GM19455 (cell line): Measurements from ENCODE around the gene TEKT2.

ENCODE experiments used
- ATAC-seq: cut with Tn5 transposase; IDR thresholded peaks from one replicate; pipeline ENCODE4 v1.9.1; 2021; ENCODE audit not compliant: unreplicated experiment

Gene TEKT2

GRCh38 chr1:36101546-36101945, 17.7 kb downstream of the TEKT2 start:
- ATAC-seq = no peak

DNA sequence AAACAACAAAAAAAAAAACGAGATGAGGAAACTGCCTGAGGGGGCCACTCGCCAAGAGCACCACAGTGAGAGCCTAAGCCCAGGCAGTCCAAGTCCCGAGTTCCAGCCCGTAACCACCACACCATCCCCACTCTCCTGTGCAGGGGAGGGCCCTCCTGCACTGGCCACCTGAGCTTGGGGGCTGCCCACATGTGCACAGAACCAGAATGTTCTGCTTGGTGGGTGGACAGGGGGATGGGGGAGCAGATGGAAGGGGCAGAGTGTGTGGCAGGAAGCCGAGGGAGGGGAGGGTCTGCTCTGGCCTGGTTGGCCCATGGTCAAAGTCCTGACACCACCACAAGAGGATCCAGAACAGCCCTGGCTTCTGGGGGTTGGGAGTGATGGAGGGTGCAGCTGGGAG, 22.4 kb downstream of the TEKT2 start:
- ATAC-seq = no peak

DNA sequence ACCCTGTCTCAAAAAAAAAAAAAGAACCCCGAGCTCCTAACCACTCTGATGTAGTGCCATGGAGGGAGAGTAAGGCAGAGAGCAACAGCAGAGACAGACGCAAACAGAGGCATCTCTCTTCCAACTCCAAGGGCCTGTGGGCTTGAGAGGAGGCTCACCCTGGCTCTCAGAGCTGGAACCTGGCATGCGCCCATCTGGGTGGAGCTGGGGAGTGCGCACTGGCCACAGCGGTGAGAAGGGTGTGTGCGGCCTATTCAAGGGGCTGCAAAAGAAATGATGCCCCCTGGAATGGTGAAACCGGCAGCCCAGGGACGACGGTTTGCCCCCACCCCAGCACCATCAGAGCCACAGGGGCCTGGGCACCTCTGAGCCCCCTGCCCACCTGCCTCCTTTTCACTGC, 23.5 kb downstream of the TEKT2 start:
- ATAC-seq = no peak

DNA sequence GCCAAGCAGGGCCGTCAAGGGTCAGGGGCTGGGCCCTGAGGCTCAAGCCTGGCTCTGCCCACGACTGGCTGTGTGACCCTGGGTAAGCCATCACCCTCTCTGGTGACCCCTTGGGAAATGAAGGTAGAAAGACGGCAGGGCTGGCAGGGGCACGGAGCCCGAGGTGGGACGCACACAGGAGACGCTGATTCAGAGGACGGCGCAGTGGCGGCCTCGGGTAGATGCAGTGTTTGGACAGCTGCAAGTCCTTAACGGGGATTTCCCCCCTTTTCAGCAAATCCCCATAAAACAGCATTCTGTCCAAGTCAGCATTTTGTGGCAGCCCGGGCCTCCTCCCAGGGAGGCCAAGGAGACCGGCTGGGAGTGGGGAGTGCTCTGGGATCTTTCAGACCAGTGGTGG, 24.4 kb downstream of the TEKT2 start:
- ATAC-seq = no peak

- ATAC-seq = no peak
Measured at GRCh38 chr1:36109041-36109679, 25.3 kb downstream of the TEKT2 start.

- no peak for ATAC-seq
Measured at GRCh38 chr1:36111151-36111550, 27.3 kb downstream of the TEKT2 start.

GRCh38 chr1:36112823-36113222, 28.9 kb downstream of the TEKT2 start:
- no peak for ATAC-seq

DNA sequence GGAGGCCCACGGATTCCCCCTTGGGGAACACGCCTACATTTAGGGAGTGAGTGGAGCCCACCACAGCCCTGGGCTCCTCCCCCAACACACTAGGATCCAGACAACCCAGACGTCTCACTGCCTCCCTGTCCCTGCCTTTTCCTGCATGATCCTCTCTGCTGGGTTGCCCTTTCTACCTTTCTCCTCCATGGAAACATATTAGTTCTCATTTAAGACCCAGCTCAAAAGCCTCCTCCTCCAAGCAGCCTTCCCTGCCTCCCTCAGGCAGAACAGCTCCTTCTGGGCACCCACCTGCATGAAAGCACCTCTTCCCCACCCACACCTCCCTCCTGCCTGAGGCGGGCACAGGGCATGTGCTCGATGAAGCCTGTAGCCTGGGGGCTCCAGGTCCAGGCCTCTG, 30.5 kb downstream of the TEKT2 start:
- no peak for ATAC-seq

DNA sequence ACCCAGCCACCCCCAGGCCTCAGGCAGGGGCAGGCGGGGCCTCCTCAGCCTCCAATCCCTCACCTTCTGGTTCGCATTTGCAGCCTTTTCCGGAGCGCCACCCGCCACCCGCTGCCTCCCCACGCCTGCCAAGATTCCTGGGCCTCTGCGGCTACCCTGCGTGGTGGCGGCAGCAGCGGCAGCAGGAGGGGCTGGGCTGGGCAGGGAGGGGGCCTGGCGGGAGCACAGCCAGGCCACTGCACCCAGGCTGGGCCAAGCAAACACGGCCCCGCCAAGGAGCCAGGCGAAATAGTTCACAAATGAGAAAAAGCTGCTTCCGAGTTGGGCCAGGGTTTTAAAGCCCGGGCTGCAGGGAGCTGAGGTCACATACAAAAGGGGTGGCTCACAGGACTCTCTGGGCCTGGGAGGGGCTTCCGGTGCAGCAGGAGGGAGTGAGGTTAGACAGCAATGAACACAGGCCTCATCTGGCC, 31.3 kb downstream of the TEKT2 start:
- ATAC-seq = no peak

- no peak for ATAC-seq
Measured at GRCh38 chr1:36115931-36116330, 32.0 kb downstream of the TEKT2 start.

DNA sequence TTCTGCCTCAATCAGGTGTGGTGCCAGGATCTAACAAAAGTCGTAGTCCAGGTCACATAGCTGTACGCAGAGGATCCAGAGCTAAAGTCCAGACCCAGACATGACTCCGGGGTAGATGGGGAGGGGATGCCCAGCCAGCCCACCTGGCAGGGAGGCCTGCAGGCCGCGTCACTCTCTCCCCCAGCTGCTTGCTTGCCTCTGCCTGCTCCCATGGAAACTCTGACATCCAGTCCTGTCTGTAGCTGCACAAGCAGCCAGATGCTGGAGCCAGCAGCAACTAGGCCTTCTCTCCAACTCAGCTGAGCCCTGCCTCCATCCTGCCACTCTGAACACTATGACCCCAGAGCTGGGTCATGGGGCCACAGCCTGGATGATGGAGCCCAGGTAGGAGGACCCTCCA, 33.0 kb downstream of the TEKT2 start:
- no peak for ATAC-seq

DNA sequence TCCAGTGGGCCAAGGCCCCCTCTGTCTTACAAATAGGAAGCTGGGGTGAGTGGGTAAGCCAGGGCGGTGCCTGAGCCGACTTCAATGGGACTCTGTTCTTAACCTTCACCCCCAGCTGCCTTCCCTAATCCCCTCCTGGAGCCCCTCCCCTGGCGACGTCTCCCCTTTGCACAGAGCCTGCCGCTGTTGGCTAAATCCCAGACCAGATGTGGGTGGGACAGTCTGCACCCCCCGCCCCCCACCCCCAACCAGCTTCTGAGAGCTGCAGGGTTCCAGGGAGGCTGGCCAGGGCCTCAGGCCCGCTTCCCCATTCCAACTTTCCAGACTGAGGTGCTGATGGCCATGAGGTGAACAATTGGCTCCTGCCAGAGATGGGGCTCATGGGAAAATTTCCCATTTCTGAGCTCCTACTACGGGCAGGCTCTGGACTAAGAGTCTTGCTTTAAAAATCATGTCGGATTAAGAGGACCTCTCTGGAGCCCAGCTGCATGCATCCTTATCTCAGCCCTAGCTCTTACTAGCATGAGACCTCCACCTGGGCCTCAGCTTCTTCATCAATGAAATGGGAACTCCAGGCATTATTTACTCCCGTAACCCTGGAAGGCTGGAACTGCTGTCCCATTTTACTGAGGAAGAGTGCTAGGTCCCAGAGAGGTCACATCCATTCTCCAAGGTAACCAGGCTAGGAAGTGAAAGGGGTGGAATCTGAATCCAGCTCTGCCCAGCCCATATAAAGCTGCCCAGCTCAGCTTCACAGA, 34.7 kb downstream of the TEKT2 start:
- no peak for ATAC-seq

DNA sequence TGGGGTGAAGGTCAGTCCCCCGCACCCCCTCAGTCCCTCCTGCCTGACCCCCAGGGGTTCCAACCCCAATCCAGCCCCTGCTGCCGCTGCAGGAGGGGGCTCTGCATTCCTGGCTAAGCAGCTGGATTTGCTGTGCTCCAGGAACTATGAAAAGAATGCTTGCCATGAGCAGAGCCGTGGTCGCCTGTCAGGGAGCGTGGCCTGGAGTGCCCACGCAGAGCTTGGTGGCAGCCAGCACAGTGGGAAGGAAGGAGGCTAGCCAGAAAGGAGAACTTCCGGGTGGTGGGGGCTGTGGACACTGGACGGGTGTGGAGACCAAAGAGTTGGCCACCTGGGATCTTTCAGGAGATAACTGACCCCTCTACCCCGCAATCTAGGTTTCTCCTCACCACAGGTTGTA, 35.6 kb downstream of the TEKT2 start:
- ATAC-seq = no peak

DNA sequence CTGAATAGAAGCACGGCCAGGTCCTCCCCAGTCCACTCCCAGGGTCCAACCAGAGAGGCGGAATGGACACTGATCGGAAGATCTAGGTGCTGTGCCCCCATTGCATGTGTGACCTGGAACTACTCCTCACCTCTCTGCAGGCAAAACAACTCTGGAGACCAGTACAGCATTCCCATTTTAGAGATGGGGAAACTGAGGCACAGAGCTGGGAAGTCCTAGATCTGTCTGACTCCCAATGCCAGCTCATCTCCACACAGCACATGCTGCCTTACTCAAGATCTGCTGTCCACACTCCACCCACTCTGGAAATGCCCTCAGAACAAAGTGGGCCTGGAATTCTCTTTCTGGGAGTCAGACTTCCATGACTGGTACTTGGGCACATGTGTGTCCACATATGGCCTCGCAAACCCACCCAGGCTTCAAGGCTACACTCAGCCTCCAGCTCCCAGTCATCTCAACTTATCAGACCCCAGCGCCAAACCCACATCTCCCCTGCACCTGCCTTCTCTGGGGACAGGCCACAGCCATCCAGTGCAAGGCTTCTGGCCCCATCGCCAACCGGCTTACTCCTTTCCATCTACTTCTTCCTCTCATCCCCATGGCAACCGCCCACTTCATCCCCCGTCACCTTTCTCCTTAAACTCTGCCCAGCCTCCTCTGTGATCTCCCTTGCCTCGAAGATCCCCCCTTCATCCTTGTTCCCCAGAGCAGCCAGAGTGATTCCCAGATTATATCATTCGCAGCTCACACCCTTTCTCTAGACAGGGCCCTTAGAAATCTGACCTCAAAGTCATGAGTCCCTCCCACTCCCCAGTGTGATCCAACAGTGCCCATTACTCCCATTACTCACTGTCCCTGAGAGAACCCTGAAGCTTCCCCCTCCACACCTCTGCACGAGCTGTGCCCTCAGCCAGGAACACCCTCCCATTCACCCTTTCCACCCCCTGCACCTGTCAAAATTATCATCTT, 38.5 kb downstream of the TEKT2 start:
- no peak for ATAC-seq

GRCh38 chr1:36123356-36123755, 39.5 kb downstream of the TEKT2 start:
- no peak for ATAC-seq

DNA sequence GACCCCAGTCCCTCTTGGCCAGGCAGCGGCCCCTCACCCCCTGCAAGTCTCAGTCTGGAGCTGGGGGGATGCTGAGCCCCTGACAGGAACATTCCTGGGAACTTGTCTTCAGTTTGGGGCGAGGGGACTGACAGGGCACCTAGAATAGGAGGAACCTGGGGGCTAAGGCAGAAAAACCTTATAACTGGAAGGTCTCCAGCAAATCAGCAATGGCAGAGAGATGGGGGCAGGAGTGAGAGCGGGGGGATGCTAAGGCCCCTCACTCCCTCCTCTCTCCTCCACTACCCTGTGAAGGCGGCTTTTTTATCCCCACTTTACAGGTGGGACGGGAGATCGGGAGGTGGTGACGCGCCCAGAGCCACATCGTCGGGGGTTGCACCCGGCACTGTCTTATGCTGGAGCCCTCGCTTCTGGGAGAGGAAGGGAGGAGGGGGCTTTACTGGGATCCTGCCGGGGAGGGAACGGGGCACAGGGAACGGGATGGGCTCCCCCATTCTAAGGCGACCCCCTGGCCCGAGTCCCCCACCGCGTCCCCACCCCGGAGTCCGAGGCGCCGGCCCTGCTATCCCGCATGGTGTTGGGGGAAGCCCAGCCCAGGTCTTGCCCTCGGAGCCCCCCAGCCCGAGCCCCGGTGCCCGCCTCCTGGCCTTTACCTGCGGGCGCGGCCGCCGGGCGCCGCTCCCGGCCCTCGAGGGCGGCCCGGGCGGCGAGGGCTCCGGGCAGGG, 40.7 kb downstream of the TEKT2 start:
- no peak for ATAC-seq

DNA sequence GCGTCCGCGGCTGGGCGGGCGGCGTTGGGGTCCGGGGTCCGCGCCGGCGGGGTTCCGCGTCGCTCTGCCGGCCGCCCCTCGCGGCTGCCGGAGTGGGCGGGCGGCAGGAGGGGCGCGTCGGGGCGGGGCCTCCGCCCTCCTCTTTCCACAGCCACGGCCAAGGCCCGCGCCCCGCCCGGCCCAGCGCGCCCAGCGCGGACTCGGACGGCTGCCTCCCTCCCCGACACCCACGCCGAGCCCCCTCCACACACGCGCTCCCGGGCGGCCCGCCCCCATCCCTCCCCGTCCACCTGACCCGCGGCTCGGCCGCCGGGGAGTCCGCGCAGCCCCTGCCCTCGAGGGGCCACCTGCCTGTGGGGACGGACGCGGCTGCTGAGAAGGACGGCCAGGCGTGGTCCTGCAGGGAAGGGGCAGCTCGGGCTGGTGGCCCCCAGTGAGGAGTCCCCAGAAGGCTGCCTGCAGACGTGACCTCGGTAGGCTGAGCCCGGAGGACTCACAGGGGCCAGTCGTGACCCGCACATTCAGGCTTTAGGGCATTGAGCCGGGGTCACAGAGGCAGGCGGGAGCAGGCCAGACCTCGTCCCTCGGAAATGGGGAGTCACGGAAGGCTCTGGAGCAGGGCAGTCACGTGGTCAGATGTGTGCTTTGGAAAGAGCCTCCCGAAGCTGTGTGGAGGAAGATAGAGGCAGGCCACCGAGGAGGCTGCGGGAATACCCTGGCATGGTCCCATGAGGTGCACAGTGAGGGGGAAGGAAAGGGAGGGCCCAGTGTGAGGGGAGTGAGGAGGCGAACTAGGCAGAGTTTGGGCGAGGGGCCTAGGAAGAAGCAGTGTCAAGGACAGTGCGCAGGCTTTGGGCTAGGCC, 41.5 kb downstream of the TEKT2 start, which contains the start of gene COL8A2:
Gene COL8A2, minus strand, starts transcription at position 94 of the 863 bp plus-strand sequence. CDS start 24,980 bp downstream, outside the sequence.
- no peak for ATAC-seq

- ATAC-seq = no peak
Measured at GRCh38 chr1:36126005-36126716, 42.3 kb downstream of the TEKT2 start.
